HG03097 (cell line): ENCODE results near the gene WDR33.
"Not testable (repeated sequence)": the region's sequence is repeated elsewhere in the genome, so short reads cannot be mapped to it uniquely, and the experiment has no call there.

Source experiments
- ATAC-seq: cut with Tn5 transposase; IDR thresholded peaks from one replicate; pipeline ENCODE4 v1.9.1; 2021; ENCODE audit not compliant: unreplicated experiment, low FRiP score

Gene WDR33

DNA sequence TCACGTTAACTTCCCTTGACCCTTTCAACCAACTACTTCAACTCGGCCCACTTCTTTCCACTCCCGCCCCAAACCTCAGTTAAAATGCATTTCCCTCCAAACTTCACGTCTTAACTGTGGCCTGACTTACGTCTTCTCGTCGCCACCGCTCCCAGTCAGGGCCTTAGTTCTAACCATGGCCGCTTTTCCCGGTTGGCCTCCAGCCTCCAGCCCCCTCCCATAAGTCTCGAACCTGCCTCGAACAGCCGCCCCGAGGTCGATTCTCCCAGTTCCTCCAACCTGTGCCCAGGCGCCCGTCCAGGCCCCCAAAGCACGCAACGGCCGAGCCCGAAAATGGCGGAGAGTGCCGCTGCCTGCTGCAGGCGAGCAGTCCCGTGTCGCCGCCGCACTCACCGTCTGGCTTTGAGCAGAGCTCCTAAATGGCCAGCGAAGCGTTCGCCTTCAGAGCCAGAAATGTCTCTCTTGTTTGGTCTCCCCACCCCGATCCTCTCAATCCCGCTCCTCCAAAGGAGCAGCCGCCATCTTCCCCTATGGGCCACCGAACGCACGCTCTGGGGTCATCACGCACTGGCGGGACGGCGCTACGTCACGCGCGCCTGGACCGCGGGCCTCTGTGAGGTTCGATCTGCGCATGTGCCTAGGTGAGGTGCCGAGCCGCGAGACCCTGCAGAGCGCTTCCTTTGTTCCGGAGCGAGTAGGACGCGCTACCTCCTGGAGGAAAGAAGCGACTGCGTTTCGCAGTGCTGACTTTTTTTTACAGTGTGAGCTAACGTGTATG is at the start of gene WDR33:
WDR33 (minus strand) TSS at position 553 of the 778 bp plus-strand sequence. CDS start 40,190 bp downstream, outside the sequence.
- ATAC-seq, result peak; percentile 93

DNA sequence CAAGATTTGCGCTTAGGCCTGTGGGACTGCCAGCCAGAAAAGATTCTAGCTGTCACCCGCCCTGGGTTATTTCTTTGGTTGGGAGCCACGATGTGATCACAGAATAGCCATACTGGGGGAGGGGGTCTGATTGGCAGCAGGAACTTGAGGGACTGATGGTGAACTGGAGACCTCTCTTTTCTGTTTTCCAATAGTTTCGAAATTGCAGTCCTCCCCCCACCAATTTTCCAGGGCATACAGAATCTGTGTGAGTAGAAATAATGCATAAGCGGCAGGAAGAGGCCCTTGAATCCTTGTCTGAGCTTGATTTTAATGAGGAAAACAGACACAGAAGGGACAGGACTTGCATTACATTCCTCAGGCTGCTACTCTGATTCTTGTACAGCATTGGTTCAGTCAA is 49.2 kb upstream of the WDR33 start:
- ATAC-seq, result no peak

DNA sequence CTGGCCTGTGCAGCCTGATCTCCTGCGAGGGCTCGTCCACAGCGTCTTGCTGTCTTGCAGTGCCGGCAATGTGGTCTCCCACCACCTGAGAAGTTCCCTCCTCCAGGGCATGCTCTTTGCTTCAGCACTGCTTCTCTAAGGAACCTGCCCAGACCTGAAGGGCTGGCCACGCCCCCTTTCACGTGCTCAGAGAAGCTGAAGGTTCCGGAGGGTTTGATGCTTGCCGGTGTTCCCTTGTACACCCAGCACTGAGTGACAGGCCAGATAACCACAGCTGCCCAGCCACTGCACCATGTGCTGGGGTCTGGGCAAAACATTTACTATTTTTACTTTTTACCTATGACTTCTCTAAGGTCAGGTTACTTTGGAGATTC is 48.7 kb upstream of the WDR33 start:
- ATAC-seq, result no peak

DNA sequence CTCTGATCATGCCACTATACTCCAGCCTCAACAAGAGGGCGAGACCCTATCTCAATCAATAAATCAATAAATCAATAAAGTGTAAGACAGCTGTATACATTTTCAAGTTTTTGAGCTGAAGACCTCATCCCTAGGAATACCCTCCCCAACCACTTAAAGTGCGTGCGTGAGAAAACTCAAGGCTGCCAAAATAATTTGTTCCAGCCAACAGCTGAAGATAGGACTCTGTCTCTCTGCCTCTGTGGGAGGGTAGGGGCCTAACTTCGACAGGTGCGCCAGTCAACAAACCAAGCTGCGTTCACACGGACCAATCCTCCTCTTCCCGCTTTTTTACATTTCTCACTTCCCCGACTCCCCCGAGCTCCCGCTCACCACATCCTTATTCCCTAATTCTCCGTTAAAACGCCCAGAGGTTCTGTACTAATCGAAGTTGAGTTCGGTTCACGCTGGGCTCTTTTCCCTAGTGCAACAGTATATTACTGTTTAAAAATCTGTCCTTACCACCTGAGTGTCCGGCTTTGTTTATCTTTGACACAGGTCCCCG is 46.4 kb upstream of the WDR33 start:
- peak; percentile 5 for ATAC-seq

DNA sequence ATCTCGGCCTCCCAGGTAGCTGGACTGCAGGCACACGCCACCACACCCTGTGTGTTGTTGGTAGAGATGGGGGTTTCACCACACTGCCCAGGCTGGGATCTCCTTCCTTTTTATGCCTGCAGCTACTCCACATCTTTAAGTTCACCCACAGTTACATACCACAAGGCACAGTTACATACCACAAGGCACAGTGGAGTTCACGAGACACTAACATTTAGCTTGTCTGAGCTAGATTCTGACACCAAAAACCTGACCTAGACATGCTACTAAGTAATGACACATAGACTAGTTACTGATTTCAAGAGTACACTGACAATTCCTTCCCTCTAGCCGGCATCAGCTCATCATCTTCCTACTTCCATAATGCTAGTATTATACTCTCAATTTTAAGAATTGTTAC is 42.7 kb upstream of the WDR33 start:
- no peak for ATAC-seq

DNA sequence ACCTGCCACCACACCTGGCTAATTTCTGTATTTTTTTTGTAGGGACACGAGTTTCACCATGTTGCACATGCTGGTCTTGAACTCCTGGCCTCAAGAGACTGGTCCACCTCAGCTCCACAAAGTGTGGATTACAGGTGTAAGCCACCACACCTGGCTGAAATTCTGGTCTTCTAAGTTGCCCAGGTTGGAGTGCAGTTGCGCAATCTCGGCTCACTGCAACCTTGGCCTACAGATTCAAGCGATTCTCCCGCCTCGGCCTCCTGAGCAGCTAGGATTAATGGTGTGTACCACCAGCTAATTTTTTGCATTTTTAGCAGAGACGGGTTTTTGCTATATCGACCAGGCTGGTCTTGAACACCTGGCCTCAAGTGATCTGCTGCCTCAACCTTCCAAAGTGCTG is 41.4 kb upstream of the WDR33 start:
- ATAC-seq, result no peak

DNA sequence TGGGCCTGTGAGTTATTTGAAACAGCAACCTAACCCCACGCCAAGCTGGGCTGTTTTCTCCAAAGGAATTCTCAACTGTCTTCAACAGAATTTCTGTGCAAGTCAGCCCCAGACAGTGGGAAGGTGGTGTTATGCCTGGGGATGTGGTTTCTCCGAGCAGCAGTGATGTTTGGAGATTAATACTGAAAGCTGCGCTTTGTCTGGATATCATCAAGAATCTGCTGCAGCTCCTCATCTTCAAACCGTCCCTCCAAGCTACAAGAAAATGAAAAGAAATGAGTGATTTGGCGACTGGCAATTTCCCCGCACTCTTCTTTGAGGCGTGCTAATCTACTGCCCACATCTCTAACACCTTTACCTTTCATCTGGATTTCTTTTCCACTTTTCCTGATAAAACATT is 37.0 kb upstream of the WDR33 start:
- no peak for ATAC-seq

DNA sequence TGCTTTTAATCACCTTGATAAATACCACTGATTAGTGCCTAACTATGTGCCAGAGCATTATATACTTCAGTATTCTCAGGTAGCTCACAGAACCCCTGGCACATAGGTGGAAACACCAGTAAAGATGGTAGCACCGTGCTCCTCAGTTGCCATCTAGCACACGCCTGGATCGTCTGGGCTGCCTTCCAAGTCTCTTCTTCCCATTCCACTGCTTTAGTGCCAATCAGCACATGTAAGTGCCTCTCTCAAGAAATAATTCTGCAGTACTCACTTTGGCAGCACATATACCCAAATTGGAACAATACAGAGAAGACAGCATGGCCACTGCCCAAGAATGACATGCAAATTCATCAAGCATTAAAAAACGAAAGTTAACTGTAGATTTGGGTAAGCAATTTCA is 34.0 kb upstream of the WDR33 start:
- ATAC-seq, result no peak

DNA sequence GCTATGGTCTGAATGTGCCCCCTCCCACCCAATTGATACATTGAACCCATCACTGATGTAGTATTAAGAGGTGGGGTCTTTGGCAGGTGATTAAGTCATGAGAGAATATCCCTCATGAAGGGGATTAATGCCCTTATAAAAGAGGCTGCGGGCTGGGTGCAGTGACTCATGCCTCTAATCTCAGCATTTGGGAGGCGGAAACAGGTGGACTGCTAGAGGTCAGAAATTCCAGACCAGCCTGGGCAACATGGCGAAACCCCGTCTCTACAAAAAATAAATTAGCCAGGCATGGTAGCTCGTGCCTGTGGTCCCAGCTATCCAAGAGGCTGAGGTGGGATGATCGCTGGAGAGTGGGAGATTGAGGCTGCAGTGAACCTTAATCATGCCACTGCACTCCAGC is 32.7 kb upstream of the WDR33 start:
- ATAC-seq, result no peak

DNA sequence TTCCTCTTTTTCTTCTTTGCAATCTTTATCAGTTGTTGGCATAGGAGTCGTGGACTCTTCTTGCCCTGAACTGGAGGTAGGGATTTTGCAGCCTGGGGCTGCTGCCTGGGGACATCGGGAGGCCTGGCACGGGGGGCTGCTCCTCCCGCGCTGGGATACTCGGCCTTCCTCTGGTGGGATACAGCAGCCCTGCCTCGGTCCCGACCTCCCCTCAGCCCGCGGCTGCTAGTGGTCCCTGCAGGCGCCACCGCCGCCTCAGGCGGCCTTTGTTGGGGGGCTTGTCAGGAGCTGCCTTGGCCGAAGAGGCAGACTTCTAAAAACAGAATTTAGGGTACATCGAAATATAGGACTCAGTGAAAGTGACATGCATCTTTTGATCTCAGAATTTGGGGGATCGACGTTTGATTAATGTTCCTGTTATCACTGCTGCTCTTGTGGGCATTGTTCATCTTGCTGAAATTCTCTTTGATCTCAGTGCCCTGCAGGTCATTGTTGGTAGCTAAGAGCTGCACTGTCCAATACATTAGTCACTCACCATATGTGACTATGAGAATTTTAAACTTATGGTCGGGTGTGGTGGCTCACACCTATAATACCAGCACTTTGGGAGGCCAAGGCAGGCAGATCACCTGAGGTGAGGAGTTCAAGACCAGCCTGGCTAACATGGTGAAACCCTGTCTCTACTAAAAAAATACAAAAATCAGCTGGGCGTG is 30.7 kb upstream of the WDR33 start:
- no peak for ATAC-seq

DNA sequence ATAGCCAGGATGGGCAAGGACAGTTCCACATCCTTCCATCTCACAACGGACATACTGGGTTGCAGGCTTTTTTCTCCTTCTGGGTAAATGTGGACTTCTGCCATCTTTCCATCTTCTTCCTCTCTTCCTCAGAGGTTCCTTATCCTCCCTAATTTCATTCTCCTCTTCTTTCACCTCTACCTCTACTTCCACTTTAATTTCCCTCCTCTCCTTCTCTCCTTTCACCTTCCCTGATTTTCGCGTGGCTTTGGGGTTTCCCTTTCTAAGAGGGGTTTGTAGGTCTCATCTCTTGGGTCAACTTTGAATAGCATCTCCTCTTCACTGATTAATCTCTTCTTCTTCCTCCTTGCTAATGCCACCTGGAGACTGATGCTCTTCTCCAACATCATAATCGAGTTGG is 29.9 kb upstream of the WDR33 start:
- no peak for ATAC-seq

DNA sequence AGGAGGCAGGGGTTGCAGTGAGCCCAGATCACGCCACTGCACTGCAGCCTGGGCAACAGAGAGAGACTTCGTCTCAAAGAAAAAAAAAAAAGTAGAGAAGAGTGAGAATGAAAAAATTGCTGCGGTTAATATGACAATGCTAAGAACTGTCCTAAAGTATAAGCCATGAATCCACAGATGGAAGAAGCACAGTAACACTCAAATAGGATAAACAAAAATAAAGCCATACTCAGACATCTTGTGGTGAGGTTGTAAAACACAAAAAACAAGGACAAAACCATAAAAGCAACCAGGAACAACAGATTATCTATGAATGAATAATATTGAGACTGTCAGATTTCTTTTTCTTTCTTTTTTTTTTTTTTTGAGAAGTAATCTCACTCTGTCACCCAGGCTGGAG is 24.0 kb upstream of the WDR33 start:
- no peak for ATAC-seq

DNA sequence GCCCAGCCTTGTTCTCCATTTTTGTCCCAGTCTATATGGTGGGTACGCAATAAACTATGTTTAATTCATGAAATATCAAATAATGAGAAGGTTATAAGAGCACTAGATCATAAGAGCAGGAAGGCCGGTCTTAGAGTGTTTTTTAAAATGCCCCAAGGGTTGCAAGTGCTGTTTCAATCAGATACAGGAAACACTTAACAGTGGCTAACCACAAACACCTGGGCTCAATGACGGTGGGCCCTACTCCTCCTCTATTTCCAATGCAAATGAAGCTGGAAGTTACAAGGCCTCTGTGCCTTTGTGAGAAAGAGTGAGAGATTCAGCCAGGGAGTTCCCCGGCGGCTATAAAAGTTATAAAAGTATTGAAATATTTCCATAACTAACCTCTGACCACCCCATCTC is 18.9 kb upstream of the WDR33 start:
- ATAC-seq, result peak; percentile 95

DNA sequence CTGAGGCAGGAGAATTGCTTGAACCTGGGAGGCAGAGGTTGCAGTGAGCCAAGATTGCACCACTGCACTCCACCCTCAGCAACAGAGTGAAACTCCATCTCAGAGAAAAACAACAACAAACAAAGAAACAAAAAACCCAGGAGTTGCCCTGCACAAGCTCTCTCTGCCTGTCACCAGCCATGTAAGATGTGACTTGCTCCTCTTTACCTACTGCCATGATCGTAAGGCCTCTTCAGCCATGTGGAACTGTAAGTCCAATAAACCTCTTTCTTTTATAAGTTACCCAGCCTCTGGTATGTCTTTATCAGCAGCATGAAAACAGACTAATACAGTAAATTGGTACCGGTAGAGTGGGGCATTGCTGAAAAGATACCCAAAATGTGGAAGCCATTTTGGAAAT is 15.7 kb upstream of the WDR33 start:
- ATAC-seq, result not testable (repeated sequence)

DNA sequence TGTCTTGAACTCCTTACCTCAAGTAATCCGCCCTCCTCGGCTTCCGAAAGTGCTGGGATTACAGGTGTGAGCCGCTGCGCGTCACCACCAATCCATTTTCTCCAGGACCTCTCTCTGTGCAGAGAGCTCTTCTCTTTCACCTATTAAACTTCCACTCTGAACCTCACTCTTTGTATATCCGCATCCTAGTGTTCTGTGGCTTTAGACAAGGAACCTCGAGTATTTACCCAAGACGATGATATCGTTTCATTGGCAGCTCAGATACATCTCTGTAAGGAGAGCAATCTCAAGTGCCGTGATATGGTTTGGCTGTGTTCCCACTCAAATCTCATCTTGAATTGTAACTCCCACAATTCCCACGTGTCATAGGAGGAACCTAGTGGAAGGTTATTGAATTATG is 15.1 kb upstream of the WDR33 start:
- ATAC-seq, result no peak

DNA sequence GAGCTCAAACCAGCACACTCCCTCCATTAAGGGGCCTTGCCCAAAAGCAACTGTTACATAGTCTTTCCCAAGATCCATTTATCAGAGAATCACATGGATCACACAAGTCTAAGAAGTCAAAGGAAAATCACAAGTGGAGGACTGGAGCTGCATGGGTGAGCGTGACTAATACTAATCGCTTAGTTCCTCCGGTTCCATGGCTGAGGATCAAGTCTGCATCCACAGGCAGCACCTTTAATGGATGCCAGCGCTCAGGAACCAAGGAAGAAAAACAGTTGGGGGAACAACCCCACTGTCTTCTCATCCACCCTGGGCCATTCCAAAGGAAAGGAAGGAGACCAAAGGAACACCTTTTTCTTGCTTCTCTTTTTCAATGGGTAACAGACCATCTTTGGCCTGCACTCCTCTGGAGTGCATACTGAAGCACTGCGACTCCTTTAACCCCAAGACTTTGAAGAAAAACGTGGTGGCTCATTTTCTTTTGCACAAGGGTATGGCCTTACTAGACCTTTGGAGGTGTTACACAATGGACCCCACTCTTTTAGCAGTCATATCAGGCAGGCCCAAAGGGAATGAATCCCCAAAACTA is 9.2 kb upstream of the WDR33 start:
- no peak for ATAC-seq

DNA sequence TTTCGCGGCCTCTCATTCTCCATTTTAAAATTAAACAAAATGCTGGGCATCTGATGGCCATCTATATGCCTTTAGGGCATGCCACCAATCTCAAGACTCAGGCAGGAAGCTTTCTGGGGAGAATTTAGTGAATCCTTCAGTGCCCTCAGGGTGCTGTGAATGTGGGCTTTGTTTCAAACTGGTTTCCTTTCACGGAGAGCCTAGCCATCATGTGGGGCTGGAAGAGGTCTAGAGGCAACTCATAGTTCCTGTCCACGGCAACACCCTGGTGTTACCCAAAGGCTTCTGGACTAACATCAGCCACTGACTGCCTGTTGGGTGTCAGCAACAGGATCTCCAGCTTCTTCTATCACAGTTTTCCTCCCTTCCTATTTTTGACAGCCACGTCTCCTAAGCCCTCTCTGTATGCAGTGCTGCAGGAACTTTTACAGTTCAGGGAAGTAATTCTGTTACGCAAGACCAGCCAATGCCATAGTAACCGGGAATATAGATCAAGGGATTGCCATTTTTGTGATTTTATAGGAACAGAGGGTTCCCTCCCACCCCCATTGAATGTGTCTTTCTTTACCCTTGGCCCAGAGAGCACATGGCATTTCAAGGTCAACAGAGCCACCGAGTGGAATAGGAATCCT is 7.9 kb upstream of the WDR33 start:
- ATAC-seq, result no peak

DNA sequence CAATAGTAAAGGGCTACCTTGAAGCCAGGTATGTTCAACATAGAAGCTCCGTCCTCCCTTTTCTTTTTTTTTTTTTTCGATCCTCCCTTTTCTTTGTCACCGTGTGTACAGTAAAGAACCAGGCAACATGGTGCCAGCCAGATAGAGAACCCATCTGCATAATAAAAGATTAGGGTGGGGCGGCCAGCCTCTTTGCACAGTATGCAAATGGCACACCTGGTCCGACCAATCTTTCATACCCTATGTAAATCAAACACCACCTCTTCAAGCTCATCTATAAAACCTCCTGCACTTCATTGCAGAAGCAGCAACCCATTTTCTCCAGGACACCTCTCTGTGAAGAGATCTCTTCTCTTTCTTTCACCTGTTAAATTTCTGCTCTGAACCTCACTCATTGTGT is 7.3 kb upstream of the WDR33 start:
- ATAC-seq, result no peak

DNA sequence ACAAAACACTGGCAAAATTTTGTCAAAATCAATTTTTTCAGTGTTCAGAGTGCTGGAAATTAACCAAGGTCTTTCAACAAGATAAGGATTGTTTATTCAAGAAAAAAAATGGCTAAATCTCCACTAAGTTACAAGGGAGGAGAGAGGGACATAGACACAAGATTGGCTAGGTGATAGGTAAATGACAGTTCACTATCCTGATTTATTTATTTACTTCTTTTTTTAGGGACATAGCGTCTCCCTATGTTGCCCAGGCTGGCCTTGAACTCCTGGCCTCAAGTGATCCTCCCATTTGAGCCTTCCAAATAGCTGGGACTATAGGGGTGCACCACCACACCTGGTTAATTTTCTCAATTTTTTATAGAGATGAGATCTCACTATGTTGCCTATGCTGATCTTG is 3.7 kb upstream of the WDR33 start:
- no peak for ATAC-seq

DNA sequence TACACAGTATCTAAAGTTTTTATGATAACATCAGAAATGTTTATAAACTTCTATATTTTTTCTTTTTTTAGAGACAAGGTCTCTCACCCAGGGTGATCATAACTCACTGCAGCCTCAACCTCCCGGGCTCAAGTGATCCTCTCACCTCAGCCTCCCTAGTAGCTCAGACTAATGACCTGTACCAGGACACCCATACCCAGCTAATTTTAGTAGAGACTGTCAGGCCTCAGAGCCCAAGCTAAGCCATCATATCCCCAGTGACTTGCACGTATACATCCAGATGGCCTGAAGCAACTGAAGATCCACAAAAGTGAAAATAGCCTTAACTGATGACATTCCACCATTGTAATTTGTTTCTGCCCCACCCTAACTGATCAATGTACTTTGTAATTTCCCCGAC is 1.5 kb upstream of the WDR33 start:
- not testable (repeated sequence) for ATAC-seq
